K562 (cell line): ENCODE measurements around the gene CTAGE8. TPM values are rescaled to one million over a fixed set of nuclear protein-coding genes. Genes with fewer than 3 reads are reported as not detected.
A peak's percentile ranks its signal among the peaks of the same experiment; 100 is the strongest.
"Not testable (repeated sequence)": the region's sequence is repeated elsewhere in the genome, so short reads cannot be mapped to it uniquely, and the experiment has no call there.

Experiments used
- ATAC-seq: fragments of 200-7000 bp; cut with Tn5 transposase; 3 replicates; pipeline ENCODE4 v1.9.1; 2020; ENCODE audit warnings: moderate library complexity
- BruUV-seq: library from RNA; stranded (reverse); fragments of 400-500 nt; replicated peaks from 2 replicates; lab custom pipeline; 2021; lab: Mats Ljungman, UMichigan
- CTCF ChIA-PET: fragments of 300-600 bp; formaldehyde crosslinking; extraction: SDS; loops from one replicate; lab custom pipeline; 2021; ENCODE audit warnings: low intra/inter-chr PET ratio; lab: Yijun Ruan, JAX
- POLR2A ChIA-PET: fragments of 300-600, 350-650 bp; sonication (Branson Sonifier 250); formaldehyde crosslinking; extraction: SDS; loops from one replicate; lab custom pipeline; 2021; ENCODE audit warnings: antibody characterized with exemption, inconsistent platforms; lab: Yijun Ruan, JAX
- DNase-seq, 4 experiments: peaks; one replicate each; pipeline versions ENCODE4 v3.0.0 to v3.0.0-alpha.2; 2011 to 2018; ENCODE audit warnings: low spot score in 3 of 4, mixed read lengths in 3 of 4; ENCODE audit errors: extremely low read depth in 1 of 4
- FAIRE-seq: peaks from 2 replicates; lab custom pipeline; 2011; peaks lifted over from hg19 to GRCh38; lab: Jason Lieb, UNC
- H2AFZ ChIP-seq: 2 replicates; pipeline ENCODE4 v1.6.0; 2011; ENCODE audit warnings: low read depth, low read length, control low read depth, inconsistent platforms
- H3K27ac ChIP-seq: fragments of 200-600 bp; 3 replicates; pipeline ENCODE4 v1.8.0; 2011; ENCODE audit warnings: low read depth, mild to moderate bottlenecking, control low read depth, inconsistent platforms, low read length, moderate library complexity, mixed read lengths; ENCODE audit errors: extremely low read depth
- H3K27me3 ChIP-seq, 2 experiments: fragments of 300-600 bp in 1 of 2; 2 replicates in 1 of 2; 3 replicates in 1 of 2; pipeline versions ENCODE4 v1.6.0 to v1.8.0; 2011; ENCODE audit warnings: inconsistent platforms in 2 of 2, low read length in 2 of 2, mild to moderate bottlenecking in 1 of 2, mixed read lengths in 1 of 2, moderate library complexity in 1 of 2; ENCODE audit not compliant: control insufficient read depth in 2 of 2, insufficient read depth in 2 of 2
- H3K36me3 ChIP-seq: fragments of 300-600 bp; 3 replicates; pipeline ENCODE4 v1.8.0; 2011; ENCODE audit warnings: mild to moderate bottlenecking, low read length, inconsistent platforms; ENCODE audit not compliant: control insufficient read depth, insufficient read depth
- H3K4me1 ChIP-seq, 2 experiments: fragments of 200-600 bp in 1 of 2; replicated peaks in 1 of 2; 2 replicates in 1 of 2; 3 replicates in 1 of 2; pipeline versions ENCODE4 v1.5.1 to v1.8.0; 2011; ENCODE audit warnings: inconsistent platforms in 2 of 2, low read length in 2 of 2, mild to moderate bottlenecking in 1 of 2, mixed read lengths in 1 of 2, moderate library complexity in 1 of 2; ENCODE audit not compliant: control insufficient read depth in 2 of 2, insufficient read depth in 2 of 2
- H3K4me2 ChIP-seq: 2 replicates; pipeline ENCODE4 v1.6.1; 2011; ENCODE audit warnings: low read length, control low read depth, inconsistent platforms, mixed read lengths; ENCODE audit not compliant: insufficient read depth
- H3K4me3 ChIP-seq: fragments of 200-600 bp; sonication (generic), shearing (Covaris generic); 2 replicates; pipeline ENCODE4 v1.5.1; 2016; ENCODE audit warnings: control low read depth, inconsistent platforms
- H3K79me2 ChIP-seq: fragments of 200-600 bp; 3 replicates; pipeline ENCODE4 v1.8.0; 2011; ENCODE audit warnings: low read length, inconsistent platforms; ENCODE audit not compliant: control insufficient read depth, insufficient read depth
- H3K9ac ChIP-seq, 2 experiments: 2 replicates each; pipeline versions ENCODE4 v1.6.0 to v1.6.1; 2011; ENCODE audit warnings: low read depth in 2 of 2, low read length in 2 of 2, control low read depth in 1 of 2, inconsistent platforms in 1 of 2, mild to moderate bottlenecking in 1 of 2, mixed read lengths in 1 of 2; ENCODE audit not compliant: insufficient read depth in 1 of 2
- H3K9me1 ChIP-seq: one replicate; pipeline ENCODE4 v1.6.0; 2011; ENCODE audit warnings: inconsistent platforms, mild to moderate bottlenecking, low read length, moderate library complexity; ENCODE audit not compliant: control insufficient read depth, insufficient read depth
- H3K9me3 ChIP-seq: replicated peaks from 2 replicates; pipeline ENCODE4 v1.5.1; 2011; ENCODE audit warnings: low read depth, low read length, inconsistent platforms; ENCODE audit not compliant: control insufficient read depth, insufficient read depth
- H4K20me1 ChIP-seq: replicated peaks from 2 replicates; pipeline ENCODE4 v1.6.1; 2011; ENCODE audit warnings: low read length, inconsistent platforms, mixed read lengths; ENCODE audit not compliant: control insufficient read depth, insufficient read depth
- YY1 ChIP-seq, 3 experiments: IDR thresholded peaks; 2 replicates each; pipeline ENCODE4 v1.6.1; 2011; ENCODE audit warnings: low read length in 2 of 3, mild to moderate bottlenecking in 2 of 3, moderate library complexity in 2 of 3, borderline replicate concordance in 1 of 3, control low read depth in 1 of 3, low read depth in 1 of 3; ENCODE audit not compliant: insufficient read depth in 3 of 3, insufficient replicate concordance in 2 of 3, control insufficient read depth in 1 of 3, insufficient read length in 1 of 3; ENCODE audit errors: extremely low read depth in 1 of 3
- WGBS: fragments of 100-300 bp; shearing (Covaris generic); methylation state at CpG from one replicate; pipeline ENCODE4 v1.1.6; 2016; ENCODE audit warnings: low coverage, mixed read lengths; ENCODE audit not compliant: insufficient coverage; ENCODE audit errors: missing lambda C conversion rate; 5-methylcytosine and 5-hydroxymethylcytosine counted together
- in situ Hi-C: fragments of 300-500 bp; cut with MboI; formaldehyde crosslinking; loops from 4 replicates; pipeline ENCODE4 v1.15.0; 2018; ENCODE audit warnings: inconsistent platforms, mixed read lengths
- intact Hi-C: fragments of 100-400 bp; cut with micrococcal nuclease; formaldehyde crosslinking; loops from 2 replicates; pipeline ENCODE4 v1.14.2; 2022
- polyA plus RNA-seq, 8 experiments: library from polyadenylated mRNA; depleted of rRNA in 4 of 8; stranded (reverse) in 5 of 8; unstranded in 3 of 8; fragments of >200 nt; fragmentation: Nextera tagmentation in 2 of 8; fragmentation: Illumina TruSeq in 1 of 8; extraction: Ambion mirVana in 2 of 8; extraction: Trizol in 1 of 8; gene quantifications; 2 replicates each; pipeline versions ENCODE4 v1.2.1 to v1.2.3, GENCODE V29; 2011 to 2014; ENCODE audit warnings: inconsistent platforms in 1 of 8, missing spikeins in 1 of 8
- total RNA-seq, 7 experiments: library from RNA; depleted of rRNA in 6 of 7; stranded (reverse); fragments of >200 nt in 6 of 7; fragmentation: Illumina TruSeq in 2 of 7; extraction: Trizol in 2 of 7; gene quantifications; 2 replicates each; pipeline versions ENCODE4 v1.2.1 to v1.2.3, GENCODE V29; 2011 to 2021; ENCODE audit warnings: low replicate concordance in 1 of 7

CTAGE8 gene
- total and polyA plus RNA-seq, 9 of the 15 experiments (the other 6 are each of a cell fraction or from before 2014, with no cell fraction given): 0.04 TPM; not detected in 7

DNA sequence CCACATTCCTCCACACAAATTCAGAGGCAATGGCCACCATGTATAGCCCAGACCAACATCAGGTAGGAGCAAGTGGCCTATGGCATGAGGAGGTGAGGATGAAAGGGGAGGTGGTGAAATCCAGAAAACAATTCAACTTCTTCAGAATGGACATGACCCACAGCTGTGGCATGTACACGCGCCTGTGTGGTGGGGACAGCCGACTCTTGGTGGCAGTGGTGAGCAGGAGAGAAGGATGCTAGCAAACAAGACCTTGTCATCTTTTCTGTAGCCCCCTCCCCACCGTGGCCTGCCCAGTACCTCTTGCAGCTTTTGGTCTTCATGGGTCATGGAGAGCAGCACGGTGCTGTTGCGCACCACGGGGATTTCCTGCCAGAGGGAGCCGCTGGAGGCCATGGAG, 12.9 kb upstream of the CTAGE8 start:
- H3K27ac ChIP-seq, DNase-seq, intact Hi-C loops, POLR2A ChIA-PET, H3K9me3 ChIP-seq, H3K9me1 ChIP-seq, H3K36me3 ChIP-seq, H2AFZ ChIP-seq, H3K4me3 ChIP-seq, H4K20me1 ChIP-seq, H3K4me2 ChIP-seq, CTCF ChIA-PET, in situ Hi-C loops, H3K79me2 ChIP-seq, H3K27me3 ChIP-seq, H3K4me1 ChIP-seq, BruUV-seq, H3K9ac ChIP-seq: not testable (repeated sequence)
- no CpG with 5 or more reads among the region's 8 CpGs for WGBS
- ATAC-seq (peak; percentile 18; the same call in 2 of the 3 replicates), FAIRE-seq (peak; percentile 55)

- H3K9ac ChIP-seq, H3K36me3 ChIP-seq, H3K9me1 ChIP-seq, H3K79me2 ChIP-seq, H2AFZ ChIP-seq, H4K20me1 ChIP-seq, H3K27ac ChIP-seq, POLR2A ChIA-PET, CTCF ChIA-PET, H3K27me3 ChIP-seq, H3K4me1 ChIP-seq, BruUV-seq, H3K9me3 ChIP-seq, in situ Hi-C loops, H3K4me3 ChIP-seq, DNase-seq, intact Hi-C loops, H3K4me2 ChIP-seq: not testable (repeated sequence)
- peak in 1 of 3 experiments; percentile 21 for TF ChIP-seq YY1 (IDR thresholded peaks at IDR 0.05; ENCODE audit: borderline replicate concordance in 1 of 3, control insufficient read depth in 1 of 3, extremely low read depth in 1 of 3, insufficient read depth in 3 of 3, insufficient read length in 1 of 3, insufficient replicate concordance in 2 of 3, low read depth in 1 of 3, low read length in 2 of 3)
- FAIRE-seq: peak; percentile 90
- 6% methylated on average over 3 of the region's 6 CpGs for WGBS
- ATAC-seq: peak; percentile 86
These were observed 10.9 kb upstream of the CTAGE8 start for GRCh38 chr7:144280010-144280409.

DNA sequence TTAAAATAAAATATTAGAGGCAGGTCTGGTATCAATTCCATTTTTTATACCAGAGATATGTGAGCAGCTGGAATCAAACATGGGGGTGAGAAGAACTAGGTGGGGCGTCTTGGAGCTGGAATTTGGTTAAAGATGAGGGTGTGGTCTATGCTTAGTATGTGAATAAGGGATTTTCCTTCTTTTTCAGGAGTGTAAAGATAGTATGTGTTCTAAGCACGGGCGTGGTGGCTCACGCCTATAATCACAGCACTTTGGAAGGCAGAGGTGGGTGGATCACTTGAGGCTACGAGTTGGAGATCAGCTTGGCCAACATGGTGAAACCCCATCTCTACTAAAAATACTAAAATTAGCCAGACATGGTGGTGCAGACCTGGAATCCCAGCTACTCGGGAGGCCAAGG, 6.2 kb upstream of the CTAGE8 start:
- H3K4me1 ChIP-seq, intact Hi-C loops, H2AFZ ChIP-seq, H3K27ac ChIP-seq, H3K9ac ChIP-seq, H3K27me3 ChIP-seq, in situ Hi-C loops, POLR2A ChIA-PET, ATAC-seq, H3K4me3 ChIP-seq, H4K20me1 ChIP-seq, H3K36me3 ChIP-seq, H3K79me2 ChIP-seq, H3K9me3 ChIP-seq, FAIRE-seq, DNase-seq, BruUV-seq, CTCF ChIA-PET, H3K4me2 ChIP-seq, H3K9me1 ChIP-seq: not testable (repeated sequence)
- WGBS: 0% methylated on average over 4 of the region's 6 CpGs

DNA sequence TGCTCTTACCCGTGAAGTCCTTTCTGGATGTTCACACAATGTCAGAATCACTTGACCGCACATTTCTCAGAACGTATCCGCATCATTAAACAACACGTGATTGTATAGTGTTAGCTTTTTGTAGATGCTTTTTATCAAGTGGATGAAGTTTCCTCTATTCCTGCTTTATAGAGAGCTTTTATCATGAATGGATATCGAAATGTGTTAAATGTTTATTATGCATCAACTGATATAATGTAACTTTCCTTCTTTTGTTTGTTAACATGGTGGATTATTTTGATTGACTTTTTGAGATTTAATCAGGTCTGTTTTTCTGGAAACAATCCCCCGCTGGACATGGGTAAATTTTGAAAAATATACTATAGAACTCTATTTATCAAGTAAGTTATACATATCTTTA, 4.4 kb downstream of the CTAGE8 start, which contains the start of gene OR2A7:
Gene OR2A7, minus strand, starts transcription at position 101 of the 400 bp plus-strand sequence. CDS start 5,164 bp downstream, outside the sequence.
- H3K9me1 ChIP-seq, ATAC-seq, POLR2A ChIA-PET, in situ Hi-C loops, H3K27ac ChIP-seq, BruUV-seq, H3K4me2 ChIP-seq, H2AFZ ChIP-seq, H4K20me1 ChIP-seq, CTCF ChIA-PET, DNase-seq, H3K9ac ChIP-seq, H3K79me2 ChIP-seq, H3K9me3 ChIP-seq, H3K4me1 ChIP-seq, H3K27me3 ChIP-seq, H3K36me3 ChIP-seq, FAIRE-seq, intact Hi-C loops, H3K4me3 ChIP-seq: not testable (repeated sequence)
- WGBS: 6% methylated on average over 6 of the region's 7 CpGs
